KMS-11 (cell line): ENCODE results near the gene FBXW7.

Experiments
- H2AFZ ChIP-seq: fragments of 200-600 bp; sonication (generic); 2 replicates; pipeline ENCODE4 v1.6.1; 2016; ENCODE audit warnings: antibody characterized with exemption, mixed run types, low read depth
- H3K27ac ChIP-seq: fragments of 200-600 bp; sonication (generic); 2 replicates; pipeline ENCODE4 v1.6.1; 2016; ENCODE audit warnings: mild to moderate bottlenecking, mixed run types
- H3K27me3 ChIP-seq: fragments of 200-600 bp; sonication (generic); 2 replicates; pipeline ENCODE4 v1.6.1; 2017; ENCODE audit warnings: mild to moderate bottlenecking, low read depth, mixed run types, moderate library complexity; ENCODE audit not compliant: insufficient read depth
- H3K36me3 ChIP-seq: fragments of 200-600 bp; sonication (generic); 2 replicates; pipeline ENCODE4 v1.6.1; 2017; ENCODE audit warnings: mild to moderate bottlenecking, mixed run types; ENCODE audit not compliant: insufficient read depth
- H3K4me1 ChIP-seq: fragments of 200-600 bp; sonication (generic); 2 replicates; pipeline ENCODE4 v1.6.1; 2016; ENCODE audit warnings: mild to moderate bottlenecking, low read depth, mixed run types; ENCODE audit not compliant: poor library complexity, severe bottlenecking
- H3K4me2 ChIP-seq: fragments of 200-600 bp; sonication (generic); 2 replicates; pipeline ENCODE4 v1.7.0; 2016; ENCODE audit warnings: mild to moderate bottlenecking, mixed run types
- H3K4me3 ChIP-seq: fragments of 200-600 bp; sonication (generic); IDR thresholded peaks from 2 replicates; pipeline ENCODE4 v1.6.1; 2017; ENCODE audit warnings: low read depth, low read length, mixed read lengths; ENCODE audit not compliant: insufficient read depth
- H3K79me2 ChIP-seq: fragments of 200-600 bp; sonication (generic); 2 replicates; pipeline ENCODE4 v1.6.1; 2016; ENCODE audit warnings: low read depth, mixed run types; ENCODE audit not compliant: insufficient read depth
- H3K9ac ChIP-seq: fragments of 200-600 bp; sonication (generic); 2 replicates; pipeline ENCODE4 v1.6.1; 2016; ENCODE audit warnings: mild to moderate bottlenecking, mixed run types
- H4K20me1 ChIP-seq: fragments of 200-600 bp; sonication (generic); 2 replicates; pipeline ENCODE4 v1.6.1; 2016; ENCODE audit warnings: mild to moderate bottlenecking, mixed run types; ENCODE audit not compliant: insufficient read depth
- CTCF ChIP-seq: fragments of 200-600 bp; sonication (generic); conservative IDR thresholded peaks from 2 replicates; pipeline ENCODE4 v1.6.1; 2017; ENCODE audit warnings: low read depth, mild to moderate bottlenecking, antibody characterized with exemption, low read length, moderate library complexity, mixed read lengths

Gene FBXW7

GRCh38 chr4:152508818-152509217 lies 27.1 kb downstream of the FBXW7 start:
- no peaks in the 10 kb centered on the region for H3K27me3 ChIP-seq
- H3K4me2 ChIP-seq: no peak overlapping the region
- H4K20me1 ChIP-seq: no peaks in the 10 kb centered on the region; the same call in 1 of the 2 replicates
- H3K4me3 ChIP-seq: no peak overlapping the region
- no peaks in the 10 kb centered on the region for H3K36me3 ChIP-seq
- H3K27ac ChIP-seq: no peak overlapping the region
- no peak for TF ChIP-seq CTCF
- no peaks in the 10 kb centered on the region for H3K4me1 ChIP-seq
- H3K79me2 ChIP-seq: peaks cover 59% of the 10 kb centered on the region; the same call in 1 of the 2 replicates
- H2AFZ ChIP-seq: no peak overlapping the region
- H3K9ac ChIP-seq: no peak overlapping the region

GRCh38 chr4:152508386-152508785 lies 27.5 kb downstream of the FBXW7 start:
- Histone ChIP-seq H3K36me3 (no peaks in the 10 kb centered on the region), H2AFZ (no peak overlapping the region), H3K9ac (no peak overlapping the region), H3K79me2 (peaks cover 61% of the 10 kb centered on the region; the same call in 1 of the 2 replicates), H3K4me1 (no peaks in the 10 kb centered on the region), H3K4me3 (no peak overlapping the region), H3K27me3 (no peaks in the 10 kb centered on the region), H3K27ac (no peak overlapping the region), H4K20me1 (no peaks in the 10 kb centered on the region; the same call in 1 of the 2 replicates), H3K4me2 (no peak overlapping the region)
- TF ChIP-seq CTCF: no peak

- H4K20me1 ChIP-seq: peaks cover 7% of the 10 kb centered on the region; the same call in 1 of the 2 replicates
- TF ChIP-seq CTCF: no peak
- peaks cover 13% of the 10 kb centered on the region for H3K4me1 ChIP-seq
- H3K27me3 ChIP-seq: no peaks in the 10 kb centered on the region
- H3K79me2 ChIP-seq: peaks cover 41% of the 10 kb centered on the region; the same call in 1 of the 2 replicates
- H3K4me3 ChIP-seq: no peak overlapping the region
- no peak overlapping the region for H2AFZ ChIP-seq
- H3K27ac ChIP-seq: no peak overlapping the region
- H3K4me2 ChIP-seq: no peak overlapping the region
- no peak overlapping the region for H3K9ac ChIP-seq
- H3K36me3 ChIP-seq: no peaks in the 10 kb centered on the region
Measured at GRCh38 chr4:152503653-152504290, 32.1 kb downstream of the FBXW7 start.

- no peak overlapping the region for H3K4me2 ChIP-seq
- no peak overlapping the region for H3K27ac ChIP-seq
- no peaks in the 10 kb centered on the region for H3K27me3 ChIP-seq
- peaks cover 7% of the 10 kb centered on the region; the same call in 1 of the 2 replicates for H4K20me1 ChIP-seq
- H3K79me2 ChIP-seq: peaks cover 41% of the 10 kb centered on the region; the same call in 1 of the 2 replicates
- no peak overlapping the region for H2AFZ ChIP-seq
- H3K4me3 ChIP-seq: no peak overlapping the region
- H3K4me1 ChIP-seq: peaks cover 13% of the 10 kb centered on the region
- H3K36me3 ChIP-seq: no peaks in the 10 kb centered on the region
- H3K9ac ChIP-seq: no peak overlapping the region
- TF ChIP-seq CTCF: no peak
Measured at GRCh38 chr4:152501846-152502536, 33.9 kb downstream of the FBXW7 start.
